Measurements from ENCODE around the gene RFX2. TPM values are rescaled to one million over a fixed set of nuclear protein-coding genes. Genes with fewer than 3 reads are reported as not detected.

RFX2 gene
- total and polyA plus RNA-seq, 8 donors: 1.8 to 14.0 (median 3.4) TPM

GRCh38 chr19:5996623-5997320, 113.5 kb downstream of the RFX2 start:
- no peak for TF ChIP-seq CTCF (IDR thresholded peaks at IDR 0.05)
- Histone ChIP-seq H3K36me3 (no peaks in the 10 kb centered on the region), H3K27me3 (no peaks in the 10 kb centered on the region), H3K4me3 (no peak overlapping the region), H3K4me1 (no peaks in the 10 kb centered on the region), H3K9me3 (no peaks in the 10 kb centered on the region), H3K27ac (no peak overlapping the region)
- ATAC-seq: no peak
- no peak for DNase-seq
- 82 to 84% methylated on average over 37 of the region's 37 CpGs for WGBS, 2 donors
- intact Hi-C loops (cut with DNase I): no loop called here
- FAIRE-seq: no peak

- no peak for TF ChIP-seq CTCF (IDR thresholded peaks at IDR 0.05)
- H3K36me3 ChIP-seq: no peaks in the 10 kb centered on the region
- DNase-seq (no peak), ATAC-seq (no peak), FAIRE-seq (no peak)
- no peaks in the 10 kb centered on the region for H3K27me3 ChIP-seq
- 88 to 96% methylated on average over 26 of the region's 26 CpGs for WGBS, 2 donors
- H3K4me1 ChIP-seq: no peaks in the 10 kb centered on the region
- intact Hi-C loops (cut with DNase I): no loop called here
- H3K4me3 ChIP-seq: no peak overlapping the region
- no peak overlapping the region for H3K27ac ChIP-seq
- H3K9me3 ChIP-seq: no peaks in the 10 kb centered on the region
Measured at GRCh38 chr19:5996102-5996501, 114.2 kb downstream of the RFX2 start.

DNA sequence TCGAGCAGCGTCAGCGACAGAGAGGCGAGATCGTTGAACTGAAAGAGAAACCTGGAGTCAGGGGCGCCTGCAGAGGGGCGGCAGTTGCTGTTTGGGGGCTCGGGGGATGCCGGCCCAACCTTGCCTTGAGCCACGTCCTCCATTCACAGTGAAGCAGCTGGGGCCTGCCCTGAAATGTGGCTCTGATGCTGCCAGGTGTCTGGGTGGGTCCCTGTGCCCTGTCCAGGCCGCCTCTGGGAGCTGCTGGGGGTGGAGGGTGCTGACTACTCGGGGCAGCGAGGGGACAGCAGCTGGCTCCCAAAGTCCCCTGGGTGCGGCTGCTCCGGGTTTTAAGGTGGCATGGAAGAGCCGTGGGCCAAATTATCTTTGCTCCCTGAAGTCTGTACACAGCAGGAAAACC, 114.7 kb downstream of the RFX2 start:
- H3K36me3 ChIP-seq: no peaks in the 10 kb centered on the region
- WGBS, 2 donors: 87 to 95% methylated on average over 16 of the region's 16 CpGs
- no peak overlapping the region for H3K4me3 ChIP-seq
- DNase-seq (no peak), ATAC-seq (no peak), FAIRE-seq (no peak)
- H3K27me3 ChIP-seq: no peaks in the 10 kb centered on the region
- no peaks in the 10 kb centered on the region for H3K4me1 ChIP-seq
- intact Hi-C loops (cut with DNase I): no loop called here
- no peaks in the 10 kb centered on the region for H3K9me3 ChIP-seq
- no peak overlapping the region for H3K27ac ChIP-seq
- no peak for TF ChIP-seq CTCF (IDR thresholded peaks at IDR 0.05)

DNA sequence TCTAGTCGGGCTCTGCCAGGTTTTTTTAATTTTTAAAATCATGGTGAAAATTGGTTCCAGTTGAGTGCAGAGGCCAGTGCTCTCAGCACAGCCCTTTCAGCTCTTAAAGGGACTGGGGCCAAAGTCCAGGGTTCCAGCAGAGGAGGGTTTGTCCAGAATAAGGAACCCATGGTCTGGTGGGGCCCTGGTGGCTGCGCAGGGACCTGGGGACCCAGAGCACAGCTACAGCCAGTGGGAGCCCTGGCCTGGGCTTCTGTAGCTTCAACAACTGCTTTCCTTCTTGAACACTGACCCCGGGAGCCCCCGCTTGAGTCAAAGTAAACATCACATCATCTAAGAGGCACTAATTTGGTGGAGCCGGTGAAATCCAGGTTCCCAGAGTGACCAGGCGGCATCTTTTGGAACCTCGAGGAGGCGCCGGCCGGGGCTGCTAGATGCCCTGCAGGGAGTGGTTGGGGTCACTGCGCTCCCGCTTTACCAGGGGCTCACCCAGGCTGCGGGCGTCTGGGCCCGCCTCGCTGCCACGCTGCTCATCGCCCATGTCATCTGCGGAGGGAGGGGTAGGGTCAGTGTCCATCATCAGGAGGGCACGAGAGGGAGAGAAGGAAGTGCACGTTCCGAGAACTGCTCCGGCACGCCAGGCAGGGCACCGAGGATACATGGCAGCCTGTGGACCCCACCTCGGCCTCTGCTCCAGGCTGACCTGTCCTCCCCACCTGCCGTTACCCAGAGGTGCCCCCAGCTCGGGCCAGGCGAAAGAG, 115.7 kb downstream of the RFX2 start:
- H3K36me3 ChIP-seq: no peaks in the 10 kb centered on the region
- no peak for DNase-seq
- TF ChIP-seq CTCF (IDR thresholded peaks at IDR 0.05): no peak
- H3K27me3 ChIP-seq: no peaks in the 10 kb centered on the region
- intact Hi-C loops (cut with DNase I): no loop called here
- no peak overlapping the region for H3K27ac ChIP-seq
- no peaks in the 10 kb centered on the region for H3K4me1 ChIP-seq
- WGBS, 2 donors: 88 to 89% methylated on average over 29 of the region's 29 CpGs
- no peak for FAIRE-seq
- ATAC-seq: no peak
- no peaks in the 10 kb centered on the region for H3K9me3 ChIP-seq
- no peak overlapping the region for H3K4me3 ChIP-seq

All from pancreas (tissue), 10 donors.